Measurements from ENCODE around the gene SETD3. TPM values are rescaled to one million over a fixed set of nuclear protein-coding genes. Genes with fewer than 3 reads are reported as not detected.
A peak's percentile ranks its signal among the peaks of the same experiment; 100 is the strongest.

SETD3 gene
- total RNA-seq, 3 donors from 2014 or later, result 61.6 to 119 (median 61.6) TPM

DNA sequence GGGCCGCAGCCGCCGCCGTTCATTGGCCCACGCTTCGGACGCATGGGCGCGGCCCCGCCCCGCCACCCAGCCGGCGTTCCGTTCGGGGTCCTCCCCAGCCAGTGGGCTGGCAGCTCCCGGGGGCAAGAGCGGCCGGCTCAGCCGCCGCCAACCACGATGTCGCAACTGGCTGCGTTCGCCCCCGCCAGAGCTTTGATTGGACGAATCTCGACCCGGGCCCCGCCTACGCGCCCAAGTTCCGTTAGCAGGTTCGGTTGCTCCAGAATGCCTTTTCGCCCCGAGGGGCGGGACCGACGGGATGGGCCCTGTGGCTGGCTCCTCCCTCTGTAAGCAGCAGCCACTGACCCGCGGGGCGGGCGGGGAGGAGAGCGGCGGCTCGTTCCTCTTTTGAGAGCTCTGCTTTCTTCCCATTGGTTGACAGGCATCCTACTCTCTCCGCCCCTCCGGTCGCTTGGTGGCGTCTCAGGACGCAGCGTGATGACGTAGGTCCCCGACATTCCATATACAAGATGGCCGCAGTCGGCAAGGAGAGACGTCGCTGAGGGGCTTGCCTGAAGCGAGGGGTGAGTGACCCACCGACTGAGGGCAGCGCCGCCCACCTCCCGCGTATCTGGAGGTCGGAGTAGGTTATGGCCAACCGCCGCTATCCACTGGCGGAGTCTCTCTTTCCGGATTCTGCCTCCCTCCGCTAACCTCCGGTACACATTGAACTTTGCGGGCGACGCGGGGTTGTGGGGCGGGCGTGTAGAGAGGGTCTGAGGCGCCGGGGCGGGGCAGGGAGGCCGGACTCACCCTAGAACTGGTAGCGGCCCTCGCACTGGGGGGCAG is 472 bp upstream of the SETD3 start, which contains the start of gene CCNK:
Gene CCNK (plus strand): TSS at position 493 of the 828 bp plus-strand sequence. CDS start 11,269 bp downstream, outside the sequence.
- no peaks in the 10 kb centered on the region for H3K9me3 ChIP-seq
- no peaks in the 10 kb centered on the region for H3K36me3 ChIP-seq (ENCODE audit: low read depth)
- ATAC-seq, result peak; percentile 92
- TF ChIP-seq, protein P1, sequence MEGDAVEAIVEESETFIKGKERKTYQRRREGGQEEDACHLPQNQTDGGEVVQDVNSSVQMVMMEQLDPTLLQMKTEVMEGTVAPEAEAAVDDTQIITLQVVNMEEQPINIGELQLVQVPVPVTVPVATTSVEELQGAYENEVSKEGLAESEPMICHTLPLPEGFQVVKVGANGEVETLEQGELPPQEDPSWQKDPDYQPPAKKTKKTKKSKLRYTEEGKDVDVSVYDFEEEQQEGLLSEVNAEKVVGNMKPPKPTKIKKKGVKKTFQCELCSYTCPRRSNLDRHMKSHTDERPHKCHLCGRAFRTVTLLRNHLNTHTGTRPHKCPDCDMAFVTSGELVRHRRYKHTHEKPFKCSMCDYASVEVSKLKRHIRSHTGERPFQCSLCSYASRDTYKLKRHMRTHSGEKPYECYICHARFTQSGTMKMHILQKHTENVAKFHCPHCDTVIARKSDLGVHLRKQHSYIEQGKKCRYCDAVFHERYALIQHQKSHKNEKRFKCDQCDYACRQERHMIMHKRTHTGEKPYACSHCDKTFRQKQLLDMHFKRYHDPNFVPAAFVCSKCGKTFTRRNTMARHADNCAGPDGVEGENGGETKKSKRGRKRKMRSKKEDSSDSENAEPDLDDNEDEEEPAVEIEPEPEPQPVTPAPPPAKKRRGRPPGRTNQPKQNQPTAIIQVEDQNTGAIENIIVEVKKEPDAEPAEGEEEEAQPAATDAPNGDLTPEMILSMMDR (IDR thresholded peaks at IDR 0.05), result peak; percentile 9
- DNase-seq, result peak; percentile 99 to 100 (median 100)
- peak within 1 kb of the TSS; percentile 91 for H3K4me3 ChIP-seq
- H3K4me1 ChIP-seq (ENCODE audit: low read depth), result peaks cover 22% of the 10 kb centered on the region
- intact Hi-C loops (cut with DNase I, micrococcal nuclease), result no loop called here

DNA sequence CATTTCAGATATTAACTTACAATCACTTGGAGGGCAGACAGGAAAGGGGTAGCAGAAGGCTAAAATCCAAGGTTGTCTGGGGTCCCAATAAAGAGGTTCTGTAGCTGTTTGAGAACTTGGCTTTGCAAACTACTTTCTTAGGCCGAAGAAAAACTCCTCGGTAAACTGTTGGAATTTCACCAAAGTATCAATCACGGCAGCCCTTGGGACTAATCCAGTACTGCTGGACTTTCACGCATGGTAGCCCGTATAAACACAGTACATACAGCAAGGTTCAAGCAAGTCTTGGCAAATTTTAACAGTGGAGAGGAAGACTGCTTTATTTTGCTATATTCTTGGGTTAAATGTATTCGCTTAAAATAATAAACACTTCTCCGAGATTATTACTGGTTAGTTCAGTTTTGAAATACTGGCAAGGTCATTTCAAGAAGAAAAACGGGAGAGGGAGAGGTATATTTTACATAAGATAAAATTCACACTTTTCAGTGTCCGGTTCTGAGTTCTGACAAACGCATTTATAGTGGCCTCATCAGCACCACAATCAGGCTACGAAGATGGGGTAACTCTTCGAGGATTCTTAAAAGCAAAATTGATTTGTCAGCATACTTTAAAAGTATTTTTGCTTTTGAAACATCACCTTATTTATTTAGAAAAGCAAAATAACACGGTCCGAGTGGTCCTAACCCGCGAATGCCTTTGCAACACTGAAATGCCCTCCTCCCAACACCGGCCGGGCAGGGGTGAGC is 1.3 kb downstream of the SETD3 start:
- H3K36me3 ChIP-seq (ENCODE audit: low read depth), result no peaks in the 10 kb centered on the region
- DNase-seq, result no peak
- intact Hi-C loops (cut with DNase I, micrococcal nuclease), result no loop called here

DNA sequence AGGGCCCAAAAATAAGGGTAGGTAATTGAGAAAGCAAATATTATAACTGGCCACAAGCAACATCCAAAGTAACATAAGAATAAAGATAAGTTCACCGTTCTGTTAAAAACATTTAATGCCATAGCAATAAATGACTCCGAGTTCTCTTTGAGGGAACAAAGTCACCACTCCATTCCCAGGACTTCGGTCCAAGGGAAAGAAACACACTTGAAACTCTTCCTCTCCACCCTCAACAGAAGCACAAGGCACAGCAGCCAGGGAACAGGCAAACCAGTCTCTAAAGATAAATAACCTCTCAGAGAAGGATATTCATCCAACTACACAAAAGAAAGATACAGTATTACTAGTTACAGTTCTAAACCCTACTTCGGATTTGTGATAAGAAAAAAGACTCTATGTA is 2.5 kb downstream of the SETD3 start:
- Histone ChIP-seq H3K4me3 (no peak overlapping the region), H3K36me3 (ENCODE audit: low read depth) (no peaks in the 10 kb centered on the region), H3K4me1 (ENCODE audit: low read depth) (peaks cover 22% of the 10 kb centered on the region), H3K9me3 (no peaks in the 10 kb centered on the region)
- intact Hi-C loops (cut with DNase I, micrococcal nuclease), result no loop called here
- ATAC-seq (no peak), DNase-seq (no peak)
- TF ChIP-seq, protein P1 (IDR thresholded peaks at IDR 0.05), result no peak

More for the DNA sequence above, 1.3 kb downstream of the SETD3 start:
- TF ChIP-seq, protein P1 (IDR thresholded peaks at IDR 0.05), result no peak
- H3K4me3 ChIP-seq, result peak overlapping the region; percentile 91
- ATAC-seq, result no peak
- H3K4me1 ChIP-seq (ENCODE audit: low read depth), result peaks cover 22% of the 10 kb centered on the region
- H3K9me3 ChIP-seq, result no peaks in the 10 kb centered on the region

DNA sequence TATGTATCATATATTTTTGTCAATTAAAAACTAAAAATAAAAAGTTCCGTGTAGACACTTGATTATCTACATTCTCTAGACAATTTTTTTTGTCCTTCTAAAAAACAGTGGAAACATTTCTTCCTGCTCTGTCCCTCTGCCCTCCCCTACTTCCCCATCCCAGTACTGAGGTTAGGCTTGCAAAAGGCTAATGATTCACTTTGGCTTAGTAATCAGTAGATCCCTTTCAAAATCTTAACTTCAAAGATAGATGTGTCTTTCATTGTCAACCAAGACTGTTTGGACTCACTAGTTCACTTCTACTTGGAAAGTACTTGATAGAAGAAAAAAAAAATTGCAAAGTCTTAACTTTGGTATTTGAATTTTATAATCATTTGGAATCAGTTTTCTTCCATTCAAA is 3.8 kb downstream of the SETD3 start:
- intact Hi-C loops (cut with DNase I, micrococcal nuclease), result no loop called here
- DNase-seq (no peak), ATAC-seq (no peak)
- H3K4me1 ChIP-seq (ENCODE audit: low read depth), result peaks cover 14% of the 10 kb centered on the region
- TF ChIP-seq, protein P1 (IDR thresholded peaks at IDR 0.05), result no peak
- no peak overlapping the region for H3K4me3 ChIP-seq
- H3K36me3 ChIP-seq (ENCODE audit: low read depth), result no peaks in the 10 kb centered on the region
- no peaks in the 10 kb centered on the region for H3K9me3 ChIP-seq

DNA sequence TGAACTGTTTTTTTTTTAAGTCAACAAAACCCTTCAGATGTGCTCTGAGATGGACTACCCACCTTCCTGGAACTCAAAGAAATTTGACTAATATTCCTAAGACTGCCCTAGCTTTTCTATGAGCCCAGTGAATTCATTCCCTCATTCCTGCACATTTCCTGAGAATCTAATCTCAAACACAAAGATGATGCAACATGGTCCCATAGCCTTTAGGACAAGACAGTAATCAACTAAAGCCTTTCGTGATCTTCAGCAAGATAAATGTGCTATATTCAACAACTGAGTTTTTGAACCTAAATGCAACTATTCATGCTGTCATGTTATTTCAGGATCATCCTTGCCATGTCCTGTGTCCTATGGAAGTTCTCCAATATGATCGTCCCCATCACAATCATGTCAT is 5.0 kb downstream of the SETD3 start:
- no peak overlapping the region for H3K4me3 ChIP-seq
- ATAC-seq, result no peak

More for the DNA sequence above, 5.0 kb downstream of the SETD3 start:
- H3K36me3 ChIP-seq (ENCODE audit: low read depth), result no peaks in the 10 kb centered on the region
- peaks cover 14% of the 10 kb centered on the region for H3K4me1 ChIP-seq (ENCODE audit: low read depth)
- no peaks in the 10 kb centered on the region for H3K9me3 ChIP-seq
- intact Hi-C loops (cut with DNase I, micrococcal nuclease), result no loop called here
- TF ChIP-seq, protein P1 (IDR thresholded peaks at IDR 0.05), result no peak
- DNase-seq, result no peak
